ENCODE results near the gene SH3PXD2A. TPM values are rescaled to one million over a fixed set of nuclear protein-coding genes. Genes with fewer than 3 reads are reported as not detected.

The SH3PXD2A gene
- total RNA-seq, 1 experiment from 2014 or later = 4.5 TPM

DNA sequence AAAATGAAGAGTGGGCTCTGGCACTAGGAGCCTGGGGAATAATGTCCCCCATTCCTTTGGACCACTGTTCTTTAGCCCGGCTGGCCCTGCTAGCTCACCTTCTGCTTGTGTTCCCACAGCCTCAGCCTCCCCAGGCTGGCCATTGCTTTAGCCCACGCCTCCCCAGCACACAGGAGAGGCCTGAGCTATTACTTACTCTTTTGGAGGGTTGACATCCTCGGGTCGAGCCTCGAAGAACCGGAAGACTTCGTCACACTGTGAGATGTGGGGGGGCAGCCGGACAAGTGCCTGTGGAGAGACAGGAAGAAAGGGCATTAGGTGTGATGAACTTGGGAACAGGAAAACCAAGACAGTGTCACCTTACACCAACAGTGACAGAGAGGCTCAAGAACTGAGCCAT, 131.3 kb downstream of the SH3PXD2A start:
- Histone ChIP-seq H3K23me2 (ENCODE audit: insufficient read length, low read depth, low read length, poor library complexity, severe bottlenecking) (no peaks in the 10 kb centered on the region), H2BK15ac (ENCODE audit: low read depth, low read length) (no peak overlapping the region), H3K79me2 (ENCODE audit: insufficient read depth, low read length) (no peaks in the 10 kb centered on the region), H3T11ph (ENCODE audit: low read length) (no peak overlapping the region), H2AFZ (ENCODE audit: low read length) (no peak overlapping the region), H3K4me2 (ENCODE audit: insufficient read depth, insufficient read length, low read length) (no peak overlapping the region), H3K4ac (ENCODE audit: low read depth, low read length) (no peak overlapping the region), H3K9me3 (ENCODE audit: control insufficient read depth, low read depth, low read length) (no peaks in the 10 kb centered on the region), H3K9ac (ENCODE audit: extremely low read depth, insufficient read length, low read length) (no peak overlapping the region), H4K8ac (replicated peaks; ENCODE audit: insufficient read length, low read depth, low read length) (no peak overlapping the region), H2BK5ac (ENCODE audit: insufficient read length, low read length) (no peak overlapping the region), H2BK12ac (ENCODE audit: insufficient read length, low read depth, low read length) (no peak overlapping the region), H3K27ac (ENCODE audit: insufficient read length, low read depth, low read length) (no peak overlapping the region), H3K79me1 (ENCODE audit: insufficient read depth, low read depth, low read length, poor library complexity, severe bottlenecking) (no peaks in the 10 kb centered on the region), H3K27me3 (ENCODE audit: insufficient read depth, low read length) (no peaks in the 10 kb centered on the region), H2BK20ac (ENCODE audit: low read depth, low read length, poor library complexity, severe bottlenecking) (no peak overlapping the region), H4K5ac (ENCODE audit: insufficient read length, low read depth, low read length) (no peak overlapping the region), H3K18ac (ENCODE audit: insufficient read length, low read depth, low read length) (no peak overlapping the region), H2BK120ac (ENCODE audit: low read depth, low read length, poor library complexity, severe bottlenecking) (no peak overlapping the region), H4K91ac (ENCODE audit: insufficient read length, low read depth, low read length) (no peak overlapping the region), H3K56ac (ENCODE audit: insufficient read length, low read depth, low read length) (no peak overlapping the region), H2AK5ac (ENCODE audit: insufficient read length, low read length) (no peak overlapping the region), H3K4me1 (ENCODE audit: insufficient read depth, low read length) (no peaks in the 10 kb centered on the region), H3K14ac (ENCODE audit: insufficient read depth, low read length) (no peak overlapping the region; the same call in 1 of the 2 replicates), H3K23ac (ENCODE audit: insufficient read length, low read depth, low read length) (no peak overlapping the region), H4K20me1 (ENCODE audit: control insufficient read depth, insufficient read depth, insufficient read length) (no peaks in the 10 kb centered on the region)
- Mint-ChIP-seq H3K9me3 (no peaks in the 10 kb centered on the region; a peak in 1 of 5 replicates), H3K4me3 (no peak overlapping the region), H3K27ac (no peak overlapping the region), H3K27me3 (ENCODE audit: low read depth) (no peaks in the 10 kb centered on the region), H3K36me3 (ENCODE audit: insufficient read depth in 1 of 3, low read depth in 3 of 3) (no peaks in the 10 kb centered on the region), H3K4me1 (peaks cover 3 to 4% of the 10 kb centered on the region in 2 experiments; a peak in 3 of 4 replicates)
- TF ChIP-seq, protein P1, sequence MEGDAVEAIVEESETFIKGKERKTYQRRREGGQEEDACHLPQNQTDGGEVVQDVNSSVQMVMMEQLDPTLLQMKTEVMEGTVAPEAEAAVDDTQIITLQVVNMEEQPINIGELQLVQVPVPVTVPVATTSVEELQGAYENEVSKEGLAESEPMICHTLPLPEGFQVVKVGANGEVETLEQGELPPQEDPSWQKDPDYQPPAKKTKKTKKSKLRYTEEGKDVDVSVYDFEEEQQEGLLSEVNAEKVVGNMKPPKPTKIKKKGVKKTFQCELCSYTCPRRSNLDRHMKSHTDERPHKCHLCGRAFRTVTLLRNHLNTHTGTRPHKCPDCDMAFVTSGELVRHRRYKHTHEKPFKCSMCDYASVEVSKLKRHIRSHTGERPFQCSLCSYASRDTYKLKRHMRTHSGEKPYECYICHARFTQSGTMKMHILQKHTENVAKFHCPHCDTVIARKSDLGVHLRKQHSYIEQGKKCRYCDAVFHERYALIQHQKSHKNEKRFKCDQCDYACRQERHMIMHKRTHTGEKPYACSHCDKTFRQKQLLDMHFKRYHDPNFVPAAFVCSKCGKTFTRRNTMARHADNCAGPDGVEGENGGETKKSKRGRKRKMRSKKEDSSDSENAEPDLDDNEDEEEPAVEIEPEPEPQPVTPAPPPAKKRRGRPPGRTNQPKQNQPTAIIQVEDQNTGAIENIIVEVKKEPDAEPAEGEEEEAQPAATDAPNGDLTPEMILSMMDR (conservative IDR thresholded peaks at IDR 0.05) = no peak
- no peak for DNase-seq
- WGBS (ENCODE audit: extremely low coverage, insufficient read length, low lambda C conversion rate) = no CpG with 5 or more reads among the region's 8 CpGs

All from H9 (cell line).